CD4-positive, CD25-positive, alpha-beta regulatory T cell (primary cell): ENCODE measurements around the gene SIX1. TPM values are rescaled to one million over a fixed set of nuclear protein-coding genes. Genes with fewer than 3 reads are reported as not detected.

ENCODE experiments used
- ATAC-seq, 2 donors: fragments of 150-1000 bp; cut with Tn5 transposase; one replicate each; pipeline ENCODE4 v1.10.0; 2021; ENCODE audit warnings: low read depth in 2 of 2, moderate number of reproducible peaks in 2 of 2, moderate library complexity in 1 of 2
- DNase-seq, 3 donors: peaks; one replicate each; pipeline versions ENCODE4 v3.0.0 to v3.0.0-alpha.2; 2012 to 2022; ENCODE audit warnings: mixed read lengths in 1 of 3
- H3K27ac ChIP-seq: one replicate; pipeline ENCODE4 v1.7.0; 2013; ENCODE audit warnings: mild to moderate bottlenecking, low read length; ENCODE audit not compliant: insufficient read depth, poor library complexity, severe bottlenecking
- H3K27me3 ChIP-seq: one replicate; pipeline ENCODE4 v1.7.0; 2013; ENCODE audit warnings: low read length; ENCODE audit not compliant: control insufficient read depth, insufficient read depth
- H3K36me3 ChIP-seq: one replicate; pipeline ENCODE4 v1.7.0; 2013; ENCODE audit warnings: mild to moderate bottlenecking, low read length, moderate library complexity; ENCODE audit not compliant: control insufficient read depth, insufficient read depth
- H3K4me1 ChIP-seq: 2 replicates; pipeline ENCODE4 v1.7.0; 2013; ENCODE audit warnings: mild to moderate bottlenecking, low read length; ENCODE audit not compliant: insufficient read depth, control insufficient read depth, poor library complexity, severe bottlenecking
- H3K4me3 ChIP-seq: one replicate; pipeline ENCODE4 v1.7.0; 2013; ENCODE audit warnings: low read depth, mild to moderate bottlenecking, low read length, moderate library complexity
- H3K9me3 ChIP-seq, 2 experiments: 1 replicate in 1 of 2; 2 replicates in 1 of 2; pipeline ENCODE4 v1.7.0; 2013; ENCODE audit warnings: low read length in 2 of 2, mild to moderate bottlenecking in 1 of 2, moderate library complexity in 1 of 2; ENCODE audit not compliant: control insufficient read depth in 2 of 2
- H3K27ac Mint-ChIP-seq, 3 donors: one replicate each; pipeline ENCODE4 v1.8.0; 2020 to 2022; ENCODE audit warnings: mild to moderate bottlenecking in 3 of 3, mixed read lengths in 3 of 3, moderate library complexity in 2 of 3
- H3K27me3 Mint-ChIP-seq: one replicate; pipeline ENCODE4 v1.8.0; 2022; ENCODE audit warnings: mild to moderate bottlenecking, mixed read lengths
- H3K36me3 Mint-ChIP-seq: one replicate; pipeline ENCODE4 v1.8.0; 2020; ENCODE audit warnings: mixed read lengths
- H3K4me1 Mint-ChIP-seq, 4 donors: one replicate each; pipeline ENCODE4 v1.8.0; 2020 to 2022; ENCODE audit warnings: mixed read lengths in 4 of 4, mild to moderate bottlenecking in 1 of 4
- H3K4me3 Mint-ChIP-seq, 4 donors: one replicate each; pipeline ENCODE4 v1.8.0; 2020 to 2022; ENCODE audit warnings: mild to moderate bottlenecking in 4 of 4, mixed read lengths in 4 of 4, moderate library complexity in 3 of 4
- H3K9me3 Mint-ChIP-seq, 7 donors: one replicate each; pipeline ENCODE4 v1.8.0; 2020 to 2022; ENCODE audit warnings: mixed read lengths in 7 of 7, mild to moderate bottlenecking in 3 of 7, moderate library complexity in 2 of 7
- polyA plus RNA-seq, 4 donors: library from polyadenylated mRNA; unstranded; fragments of 300-500 nt; fragmentation: Illumina TruSeq; gene quantifications; one replicate each; pipeline ENCODE4 v1.2.3, GENCODE V29; 2021
- total RNA-seq: library from RNA; stranded (reverse); gene quantifications from one replicate; pipeline ENCODE4 v1.2.3, GENCODE V29; 2022

SIX1 gene
- total and polyA plus RNA-seq, 5 donors from 2014 or later: not detected

DNA sequence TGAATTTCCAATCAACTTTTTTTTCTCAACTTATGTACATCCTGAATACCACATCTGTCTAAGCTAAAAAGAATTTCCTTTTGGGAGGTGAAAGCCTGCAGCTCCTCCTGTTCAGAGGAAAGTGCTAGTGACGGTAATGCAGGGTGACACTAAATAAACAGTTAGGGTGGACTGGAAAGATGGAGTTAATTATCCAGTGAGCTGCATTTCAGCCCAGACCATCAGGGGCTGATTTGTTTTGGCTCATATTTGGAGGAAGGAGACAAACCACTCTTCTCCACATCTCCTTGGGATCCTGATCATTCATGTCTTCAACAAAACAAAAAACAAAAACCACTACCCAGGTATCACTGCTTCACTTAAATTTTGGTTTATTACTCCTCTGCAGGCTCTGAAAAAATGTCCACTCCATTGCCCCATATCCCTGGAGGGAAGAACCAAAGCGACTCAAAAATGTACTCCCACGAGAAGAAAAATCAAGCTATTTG is 5.1 kb upstream of the SIX1 start:
- Histone ChIP-seq H3K36me3 (no peaks in the 10 kb centered on the region), H3K27ac (no peak overlapping the region), H3K9me3 (no peaks in the 10 kb centered on the region), H3K4me3 (no peak overlapping the region), H3K4me1 (peaks cover 35% of the 10 kb centered on the region), H3K27me3 (peaks cover 54% of the 10 kb centered on the region)
- H3K27ac Mint-ChIP-seq: no peak overlapping the region
- peak overlapping the region in 1 of 4 donors; percentile 49 for H3K4me3 Mint-ChIP-seq
- peaks cover 6 to 67% (median 19%) of the 10 kb centered on the region in 4 donors for H3K4me1 Mint-ChIP-seq
- ATAC-seq (no peak), DNase-seq (no peak)
- H3K9me3 Mint-ChIP-seq: peaks cover 0 to 4% (median 0%) of the 10 kb centered on the region in 7 donors
- H3K36me3 Mint-ChIP-seq: no peaks in the 10 kb centered on the region
- peaks cover 96% of the 10 kb centered on the region for H3K27me3 Mint-ChIP-seq

DNA sequence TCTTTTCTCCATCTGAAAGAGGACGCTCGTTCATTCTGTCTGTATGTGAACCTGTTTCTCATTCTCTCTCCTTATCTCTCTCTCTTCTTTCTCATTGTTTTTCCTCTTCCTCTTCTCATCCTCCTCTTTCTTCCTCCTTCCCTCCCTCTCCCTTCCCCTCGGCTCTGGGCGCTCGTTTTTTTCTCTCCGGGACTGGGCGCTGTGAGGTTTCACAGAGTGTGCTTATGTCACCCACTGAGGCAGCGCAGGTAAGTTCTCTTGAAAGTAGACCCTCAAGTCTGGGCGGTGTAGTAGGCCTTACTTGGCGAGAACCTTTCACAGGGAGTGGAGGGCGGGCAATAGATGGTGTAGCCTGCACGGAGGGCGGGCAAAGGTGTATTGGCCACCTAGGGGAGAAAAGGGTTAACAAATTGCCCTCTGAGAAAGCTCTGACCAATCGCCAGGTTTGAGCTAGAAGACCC is 4.5 kb upstream of the SIX1 start:
- Mint-ChIP-seq H3K27me3 (peaks cover 94% of the 10 kb centered on the region), H3K36me3 (no peaks in the 10 kb centered on the region), H3K9me3 (peaks cover 0 to 4% (median 0%) of the 10 kb centered on the region in 7 donors), H3K4me1 (peaks cover 6 to 67% (median 19%) of the 10 kb centered on the region in 4 donors), H3K4me3 (peak overlapping the region in 3 of 4 donors; percentile 4 to 82 (median 54)), H3K27ac (no peak overlapping the region)
- DNase-seq (no peak), ATAC-seq (no peak)
- Histone ChIP-seq H3K9me3 (no peaks in the 10 kb centered on the region), H3K4me3 (no peak overlapping the region), H3K27me3 (peaks cover 49% of the 10 kb centered on the region), H3K27ac (no peak overlapping the region), H3K4me1 (peaks cover 41% of the 10 kb centered on the region), H3K36me3 (no peaks in the 10 kb centered on the region)

DNA sequence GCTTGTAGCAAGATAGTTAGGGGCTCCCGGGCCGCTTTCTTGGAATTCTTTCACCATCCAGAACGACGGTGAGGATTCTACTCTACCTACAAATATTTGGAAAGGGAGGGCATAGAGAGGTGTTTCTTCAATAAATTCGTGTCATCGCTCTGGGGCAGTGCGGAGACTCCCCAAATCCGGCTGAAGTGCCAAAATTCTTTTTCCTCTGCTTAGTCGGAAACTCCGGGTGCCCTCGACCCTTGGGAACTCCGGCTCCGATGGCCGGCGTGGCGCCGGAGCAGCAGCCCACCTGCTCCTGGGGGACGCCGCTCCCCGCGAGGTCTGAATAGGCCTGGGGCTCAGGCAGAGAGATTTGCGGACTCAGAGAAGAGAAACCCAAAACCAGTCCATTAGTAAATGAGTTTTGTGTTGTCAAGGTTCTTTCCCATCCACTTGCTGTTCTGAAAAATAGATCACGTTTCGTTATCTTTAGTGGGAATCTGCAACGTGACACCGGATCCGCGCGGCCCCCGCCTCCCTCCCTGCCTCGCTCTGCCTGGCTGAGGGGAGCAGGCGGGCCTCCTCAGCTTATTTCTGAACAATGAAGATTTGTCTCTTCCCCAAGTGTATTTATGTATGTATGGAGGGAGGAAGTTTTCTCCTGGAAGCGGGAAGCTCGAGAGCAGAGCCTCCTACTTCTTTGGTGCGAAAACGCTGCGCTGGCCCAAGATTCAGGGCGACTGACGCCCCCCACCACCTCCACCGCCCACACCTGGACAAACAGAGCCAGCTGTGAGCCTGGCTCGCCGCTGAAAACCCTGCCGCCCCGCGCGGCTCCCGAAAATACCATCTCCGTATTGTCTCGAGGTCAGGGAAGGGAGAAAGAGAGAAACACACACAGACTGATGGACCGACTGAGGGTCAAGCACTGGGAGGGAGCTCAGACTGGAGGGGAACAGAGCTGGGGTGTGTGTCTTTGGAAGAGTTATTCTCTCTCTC is 3.7 kb upstream of the SIX1 start:
- ATAC-seq: no peak
- no peak overlapping the region for H3K4me3 ChIP-seq
- H3K27ac ChIP-seq: no peak overlapping the region
- Mint-ChIP-seq H3K4me3 (peak overlapping the region in 2 of 4 donors; percentile 4 to 54), H3K27me3 (peaks cover 91% of the 10 kb centered on the region), H3K36me3 (no peaks in the 10 kb centered on the region), H3K4me1 (peaks cover 4 to 66% (median 19%) of the 10 kb centered on the region in 4 donors), H3K9me3 (peaks cover 0 to 4% (median 0%) of the 10 kb centered on the region in 7 donors), H3K27ac (peak overlapping the region in 1 of 3 donors; percentile 70)
- H3K36me3 ChIP-seq: no peaks in the 10 kb centered on the region
- H3K9me3 ChIP-seq: no peaks in the 10 kb centered on the region
- peaks cover 49% of the 10 kb centered on the region for H3K4me1 ChIP-seq
- H3K27me3 ChIP-seq: peaks cover 45% of the 10 kb centered on the region
- DNase-seq: no peak

DNA sequence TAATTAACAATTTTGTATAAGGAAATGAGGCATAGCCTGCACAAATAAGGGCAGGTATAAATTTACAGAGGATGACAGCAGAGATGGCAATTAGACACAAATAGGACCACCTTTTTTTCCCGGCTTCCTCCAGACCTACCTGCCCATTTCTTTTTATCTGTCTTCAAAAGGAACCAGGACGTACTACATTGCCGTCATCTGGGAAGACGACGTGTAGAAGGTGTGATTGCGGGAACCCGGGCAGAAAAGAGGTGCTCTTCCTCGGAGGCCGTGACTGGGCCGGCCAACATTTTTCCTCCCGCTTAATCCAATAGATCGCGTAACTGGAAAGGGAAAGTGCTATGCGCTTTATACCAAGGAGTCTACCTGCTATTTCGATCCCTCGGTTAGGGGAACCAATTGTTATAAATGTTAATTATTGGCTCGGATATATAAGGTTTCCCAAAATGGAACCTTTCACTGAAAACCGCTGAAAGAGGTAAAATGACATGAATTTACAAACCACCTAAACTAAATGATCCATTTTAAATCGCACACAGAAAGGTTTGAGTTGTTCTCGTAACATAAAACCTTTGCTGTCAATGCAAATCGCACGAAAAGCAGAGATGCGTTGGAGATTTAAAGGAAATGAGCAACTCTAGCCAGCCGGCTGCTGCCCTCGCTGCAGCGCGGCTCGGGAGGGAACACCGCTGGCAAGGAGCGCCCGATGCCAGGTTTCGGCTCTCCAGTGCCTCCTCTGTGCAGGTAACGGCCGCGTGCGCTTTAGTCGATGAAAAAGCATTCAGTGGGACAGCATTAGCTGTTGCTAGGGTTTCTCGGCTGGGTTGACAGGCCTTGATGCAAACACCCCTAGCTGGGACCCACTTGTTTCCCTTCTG is 2.8 kb upstream of the SIX1 start:
- Mint-ChIP-seq H3K36me3 (no peaks in the 10 kb centered on the region), H3K27me3 (peaks cover 91% of the 10 kb centered on the region), H3K27ac (no peak overlapping the region), H3K4me3 (peak overlapping the region in 2 of 4 donors; percentile 33 to 54), H3K9me3 (peaks cover 0 to 4% (median 0%) of the 10 kb centered on the region in 7 donors), H3K4me1 (peaks cover 0 to 68% (median 17%) of the 10 kb centered on the region in 4 donors)
- ATAC-seq: no peak
- Histone ChIP-seq H3K9me3 (no peaks in the 10 kb centered on the region), H3K36me3 (no peaks in the 10 kb centered on the region), H3K4me3 (no peak overlapping the region), H3K27ac (no peak overlapping the region), H3K27me3 (peaks cover 43% of the 10 kb centered on the region), H3K4me1 (peaks cover 46% of the 10 kb centered on the region)
- DNase-seq: no peak

DNA sequence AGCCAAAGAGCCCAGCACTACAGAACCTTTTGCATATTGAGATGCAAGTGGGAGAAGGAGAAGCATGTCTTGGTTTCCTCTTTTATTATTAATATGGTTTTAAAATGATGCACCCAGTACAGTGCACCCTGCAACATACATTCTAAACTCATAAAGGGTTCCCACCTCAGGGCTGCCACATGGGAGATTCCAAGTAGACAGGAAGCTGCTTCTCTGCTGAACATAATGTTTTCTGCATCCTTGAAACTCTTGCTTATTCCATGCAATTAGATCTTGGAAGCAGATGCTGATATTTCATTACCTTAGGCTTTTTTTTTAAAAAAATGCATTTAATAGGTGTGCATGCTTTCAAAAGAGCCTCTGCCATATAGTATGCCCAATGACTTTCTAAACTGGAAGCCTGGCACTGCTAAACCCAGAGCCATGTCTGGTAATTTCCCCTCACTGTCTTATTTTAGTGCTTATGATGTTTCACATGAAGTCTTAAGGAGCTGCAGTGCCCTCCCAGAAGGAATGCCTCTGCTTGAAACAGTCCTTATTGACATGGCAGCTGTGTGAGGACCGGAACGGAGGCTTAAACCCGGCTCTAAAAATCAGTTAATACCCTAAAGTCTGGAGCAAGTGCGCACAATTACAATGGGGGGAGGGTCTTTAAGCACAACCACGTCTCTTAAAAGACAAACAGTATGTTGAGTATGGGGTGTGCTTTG is 2.0 kb upstream of the SIX1 start:
- no peak for DNase-seq
- Histone ChIP-seq H3K4me3 (no peak overlapping the region), H3K4me1 (peaks cover 38% of the 10 kb centered on the region), H3K27me3 (peaks cover 48% of the 10 kb centered on the region), H3K27ac (no peak overlapping the region), H3K9me3 (no peaks in the 10 kb centered on the region), H3K36me3 (no peaks in the 10 kb centered on the region)
- Mint-ChIP-seq H3K27me3 (peaks cover 94% of the 10 kb centered on the region), H3K4me3 (peak overlapping the region in 1 of 4 donors; percentile 33), H3K27ac (no peak overlapping the region), H3K36me3 (no peaks in the 10 kb centered on the region), H3K9me3 (peaks cover 0 to 4% (median 0%) of the 10 kb centered on the region in 7 donors), H3K4me1 (peaks cover 0 to 70% (median 19%) of the 10 kb centered on the region in 4 donors)
- no peak for ATAC-seq

DNA sequence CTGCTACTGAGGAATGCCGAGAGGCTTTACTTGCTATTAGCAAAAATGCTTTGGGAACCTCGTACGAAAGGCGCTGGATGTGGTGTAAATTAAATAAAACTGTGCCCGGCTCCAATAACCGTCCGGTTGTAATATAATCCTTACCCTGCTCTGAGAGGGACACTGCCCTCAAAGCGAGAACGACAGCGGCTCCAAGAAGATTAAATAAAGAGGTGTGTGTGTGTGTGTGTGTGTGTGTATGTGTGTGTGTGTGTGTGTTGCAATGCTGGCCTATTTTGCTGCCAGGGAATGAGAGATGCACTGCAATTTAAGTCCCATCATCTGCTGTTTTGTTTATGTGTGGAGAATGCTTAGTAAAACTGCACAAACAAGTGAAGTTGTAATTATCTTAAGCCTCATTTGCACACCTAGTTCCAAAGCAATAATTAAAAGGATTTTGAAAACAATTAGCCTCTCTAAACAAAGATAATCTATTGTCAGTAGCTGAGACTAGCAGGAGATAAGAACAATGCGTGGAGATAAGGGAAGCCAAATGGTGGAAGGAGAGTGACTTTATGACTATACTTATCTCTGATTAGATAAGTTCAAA is 1.2 kb upstream of the SIX1 start:
- no peak overlapping the region for H3K4me3 Mint-ChIP-seq
- no peaks in the 10 kb centered on the region for H3K36me3 Mint-ChIP-seq
- Histone ChIP-seq H3K4me1 (peaks cover 32% of the 10 kb centered on the region), H3K27ac (no peak overlapping the region), H3K36me3 (no peaks in the 10 kb centered on the region), H3K9me3 (no peaks in the 10 kb centered on the region), H3K4me3 (no peak overlapping the region), H3K27me3 (peaks cover 45% of the 10 kb centered on the region)
- H3K27ac Mint-ChIP-seq: no peak overlapping the region
- peaks cover 93% of the 10 kb centered on the region for H3K27me3 Mint-ChIP-seq
- ATAC-seq: no peak
- H3K4me1 Mint-ChIP-seq: peaks cover 0 to 63% (median 16%) of the 10 kb centered on the region in 4 donors
- peaks cover 0 to 4% (median 0%) of the 10 kb centered on the region in 7 donors for H3K9me3 Mint-ChIP-seq
- no peak for DNase-seq
